ENCODE results near the gene ZNF446. TPM values are rescaled to one million over a fixed set of nuclear protein-coding genes. Genes with fewer than 3 reads are reported as not detected.

Gene ZNF446
- total and polyA plus RNA-seq, 9 of the 15 experiments (the other 6 are each of a cell fraction or from before 2014, with no cell fraction given), result 0.07 to 4.8 (median 1.2) TPM

DNA sequence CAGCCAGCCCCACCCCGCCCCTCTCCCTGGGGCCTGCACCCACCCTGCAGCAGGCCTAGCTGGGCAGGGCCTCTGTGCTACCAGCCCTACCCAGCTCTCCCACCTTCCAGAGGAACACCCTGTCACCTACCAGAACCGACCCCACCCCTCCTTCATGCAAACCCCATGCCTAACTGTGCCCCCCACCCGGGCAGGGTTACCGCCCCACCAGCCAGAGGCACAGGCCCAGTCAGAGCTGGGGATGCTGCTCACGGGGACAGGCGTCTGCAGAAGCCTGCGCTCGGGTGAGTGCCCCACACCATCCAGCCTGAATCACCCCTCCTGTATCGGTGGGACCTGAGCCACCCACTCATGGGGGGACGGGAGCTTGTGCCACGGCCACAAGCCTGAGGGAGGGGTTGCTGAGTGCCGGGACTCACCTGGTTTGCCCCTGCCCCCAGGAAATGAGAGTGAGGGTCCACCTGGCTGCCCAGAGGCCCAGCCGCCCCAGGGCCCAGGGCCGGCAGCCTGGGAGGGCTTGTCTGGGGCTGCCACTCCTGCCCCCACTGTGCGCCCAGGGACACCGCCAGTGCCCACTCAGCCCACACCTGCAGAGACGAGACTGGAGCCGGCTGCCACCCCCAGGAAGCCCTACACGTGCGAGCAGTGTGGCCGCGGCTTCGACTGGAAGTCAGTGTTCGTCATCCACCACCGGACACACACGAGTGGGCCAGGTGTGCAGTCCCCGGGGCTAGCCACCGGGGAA is 3.8 kb downstream of the ZNF446 start:
- Histone ChIP-seq H3K27me3 (ENCODE audit: control insufficient read depth in 2 of 2, insufficient read depth in 2 of 2, low read length in 2 of 2) (no peaks in the 10 kb centered on the region), H3K9me1 (ENCODE audit: control insufficient read depth, insufficient read depth, low read length) (no peaks in the 10 kb centered on the region), H3K4me1 (replicated peaks in 1 of 2; ENCODE audit: control insufficient read depth in 2 of 2, insufficient read depth in 2 of 2, low read length in 2 of 2) (peaks cover 16 to 41% of the 10 kb centered on the region in 2 experiments), H3K36me3 (ENCODE audit: control insufficient read depth, insufficient read depth, low read length) (peaks cover 44% of the 10 kb centered on the region; the same call in 2 of the 3 replicates), H3K4me3 (no peak overlapping the region), H2AFZ (ENCODE audit: low read depth, low read length) (no peak overlapping the region), H3K4me2 (ENCODE audit: insufficient read depth, low read length) (no peak overlapping the region), H3K79me2 (ENCODE audit: control insufficient read depth, insufficient read depth, low read length) (no peaks in the 10 kb centered on the region; the same call in 1 of the 3 replicates), H3K9me3 (replicated peaks; ENCODE audit: control insufficient read depth, insufficient read depth, low read depth, low read length) (no peaks in the 10 kb centered on the region), H4K20me1 (replicated peaks; ENCODE audit: control insufficient read depth, insufficient read depth, low read length) (0 out of 2 replicates have a peak, but pooled peaks cover 6% of the 10 kb centered on the region), H3K9ac (ENCODE audit: insufficient read depth in 1 of 2, low read depth in 2 of 2, low read length in 2 of 2) (0 out of 4 replicates have a peak overlapping the region, but pooled peaks of 1 of the 2 experiments have one; percentile 8), H3K27ac (ENCODE audit: extremely low read depth, low read depth, low read length) (no peak overlapping the region)
- DNase-seq (ENCODE audit: extremely low read depth in 1 of 4, low spot score in 3 of 4), result no peak
- TF ChIP-seq MAZ (CRISPR knock-in tag; conservative IDR thresholded peaks at IDR 0.05 in 1 of 2, IDR thresholded peaks at IDR 0.05 in 1 of 2), result no peak
- no peak for TF ChIP-seq NR1H2 (CRISPR knock-in tag; IDR thresholded peaks at IDR 0.05)
- TF ChIP-seq POLR2G (IDR thresholded peaks at IDR 0.05; ENCODE audit: low read depth, low read length), result peak; percentile 65
- TF ChIP-seq PHF20 (IDR thresholded peaks at IDR 0.05; ENCODE audit: partially characterized antibody), result no peak
- TF ChIP-seq, protein P1, sequence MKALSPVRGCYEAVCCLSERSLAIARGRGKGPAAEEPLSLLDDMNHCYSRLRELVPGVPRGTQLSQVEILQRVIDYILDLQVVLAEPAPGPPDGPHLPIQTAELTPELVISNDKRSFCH (CRISPR knock-in tag; IDR thresholded peaks at IDR 0.05), result no peak
- TF ChIP-seq, protein P1 (tag; IDR thresholded peaks at IDR 0.05), result no peak
- TF ChIP-seq ZNF12 (CRISPR knock-in tag; IDR thresholded peaks at IDR 0.05), result no peak
- TF ChIP-seq RCOR1 (IDR thresholded peaks at IDR 0.05; ENCODE audit: borderline replicate concordance in 1 of 2, low read depth in 2 of 2, low read length in 2 of 2), result no peak
- TF ChIP-seq PBX2 (CRISPR knock-in tag; IDR thresholded peaks at IDR 0.05; ENCODE audit: low read depth), result no peak
- no peak for TF ChIP-seq PBX2 (tag; conservative IDR thresholded peaks at IDR 0.05; ENCODE audit: low read depth)
- TF ChIP-seq HNRNPH1 (optimal IDR thresholded peaks at IDR 0.05; ENCODE audit: low read depth, low read length), result no peak
- no peak for TF ChIP-seq CBX3 (IDR thresholded peaks at IDR 0.05; ENCODE audit: borderline replicate concordance in 1 of 2, low read length in 2 of 2)
- TF ChIP-seq TAF7 (tag; IDR thresholded peaks at IDR 0.05), result no peak
- TF ChIP-seq PCBP1 (IDR thresholded peaks at IDR 0.05; ENCODE audit: low read depth, low read length, poor library complexity, severe bottlenecking), result no peak
- no peak for TF ChIP-seq KLF6 (CRISPR knock-in tag; IDR thresholded peaks at IDR 0.05; ENCODE audit: borderline replicate concordance)
- TF ChIP-seq RBFOX2 (IDR thresholded peaks at IDR 0.05; ENCODE audit: low read depth, low read length), result peak; percentile 41; the same call in 1 of the 2 replicates
- TF ChIP-seq, protein P2, sequence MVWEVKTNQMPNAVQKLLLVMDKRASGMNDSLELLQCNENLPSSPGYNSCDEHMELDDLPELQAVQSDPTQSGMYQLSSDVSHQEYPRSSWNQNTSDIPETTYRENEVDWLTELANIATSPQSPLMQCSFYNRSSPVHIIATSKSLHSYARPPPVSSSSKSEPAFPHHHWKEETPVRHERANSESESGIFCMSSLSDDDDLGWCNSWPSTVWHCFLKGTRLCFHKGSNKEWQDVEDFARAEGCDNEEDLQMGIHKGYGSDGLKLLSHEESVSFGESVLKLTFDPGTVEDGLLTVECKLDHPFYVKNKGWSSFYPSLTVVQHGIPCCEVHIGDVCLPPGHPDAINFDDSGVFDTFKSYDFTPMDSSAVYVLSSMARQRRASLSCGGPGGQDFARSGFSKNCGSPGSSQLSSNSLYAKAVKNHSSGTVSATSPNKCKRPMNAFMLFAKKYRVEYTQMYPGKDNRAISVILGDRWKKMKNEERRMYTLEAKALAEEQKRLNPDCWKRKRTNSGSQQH (CRISPR knock-in tag; IDR thresholded peaks at IDR 0.05), result no peak
- POLR2A ChIA-PET, result interaction anchor here (0.7 to 2.1 kb wide), 3 partner anchors 9 to 64 kb away, joined by 3 to 7 read pairs (median 3); partner anchors contain the start of gene TRIM28
- CTCF ChIA-PET (ENCODE audit: low intra/inter-chr PET ratio), result no interaction called here
- intact Hi-C loops (cut with micrococcal nuclease) (loop anchor here (5.0 kb wide), 2 partner anchors 153 to 298 kb away; partner anchors contain the start of genes ZNF274 and ZSCAN22), in situ Hi-C loops (cut with MboI) (no loop called here)
- ATAC-seq, result no peak
- no TSS peak for BruUV-seq (replicated peaks)
- FAIRE-seq, result no peak
- 94% methylated on average over 17 of the region's 28 CpGs for WGBS (ENCODE audit: insufficient coverage, low coverage, missing lambda C conversion rate)
